Superior temporal gyrus (tissue), 1 donor: ENCODE measurements around the gene RIPPLY3.

ENCODE experiments used
- DNase-seq: peaks from one replicate; pipeline ENCODE4 v3.0.0-alpha.2; 2016; ENCODE audit errors: extremely low spot score

RIPPLY3 gene

GRCh38 chr21:37061926-37062592 lies 55.6 kb downstream of the RIPPLY3 start:
- no peak for DNase-seq

GRCh38 chr21:37062593-37062935 lies 56.1 kb downstream of the RIPPLY3 start:
- no peak for DNase-seq

GRCh38 chr21:37063433-37063832 lies 56.9 kb downstream of the RIPPLY3 start:
- no peak for DNase-seq

- DNase-seq: no peak
Observed at GRCh38 chr21:37064841-37065240, 58.3 kb downstream of the RIPPLY3 start.

GRCh38 chr21:37065561-37066177 lies 59.2 kb downstream of the RIPPLY3 start:
- DNase-seq: no peak
